Small intestine (tissue), 7 donors: ENCODE measurements around the gene CCR6. TPM values are rescaled to one million over a fixed set of nuclear protein-coding genes. Genes with fewer than 3 reads are reported as not detected.
"Not testable (repeated sequence)": the region's sequence is repeated elsewhere in the genome, so short reads cannot be mapped to it uniquely, and the experiment has no call there.

ENCODE experiments used
- DNase-seq, 2 donors: peaks; one replicate each; pipeline versions ENCODE4 v3.0.0 to v3.0.0-alpha.2; 2013
- FAIRE-seq: peaks from 2 replicates; lab custom pipeline; 2012; peaks lifted over from hg19 to GRCh38; lab: Jason Lieb, UNC
- H3K27ac ChIP-seq, 3 donors: one replicate each; pipeline ENCODE4 v1.5.1; 2013; ENCODE audit warnings: low read length in 2 of 3, mild to moderate bottlenecking in 2 of 3, control low read depth in 1 of 3, inconsistent platforms in 1 of 3, low read depth in 1 of 3, moderate library complexity in 1 of 3
- H3K27me3 ChIP-seq, 3 donors: one replicate each; pipeline ENCODE4 v1.6.1; 2013; ENCODE audit warnings: low read length in 3 of 3, inconsistent platforms in 1 of 3; ENCODE audit not compliant: control insufficient read depth in 3 of 3, insufficient read depth in 3 of 3
- H3K36me3 ChIP-seq, 3 donors: one replicate each; pipeline ENCODE4 v1.6.1; 2013; ENCODE audit warnings: low read length in 3 of 3, inconsistent platforms in 1 of 3, low read depth in 1 of 3, mild to moderate bottlenecking in 1 of 3, moderate library complexity in 1 of 3; ENCODE audit not compliant: control insufficient read depth in 3 of 3, insufficient read depth in 2 of 3
- H3K4me1 ChIP-seq, 3 donors: one replicate each; pipeline ENCODE4 v1.6.1; 2013; ENCODE audit warnings: low read length in 2 of 3, inconsistent platforms in 1 of 3, low read depth in 1 of 3, mild to moderate bottlenecking in 1 of 3, moderate library complexity in 1 of 3; ENCODE audit not compliant: control insufficient read depth in 3 of 3, insufficient read depth in 2 of 3
- H3K4me3 ChIP-seq, 3 donors: one replicate each; pipeline ENCODE4 v1.5.1; 2013; ENCODE audit warnings: low read length in 3 of 3, control low read depth in 1 of 3, inconsistent platforms in 1 of 3, low read depth in 1 of 3, mild to moderate bottlenecking in 1 of 3, moderate library complexity in 1 of 3
- H3K9me3 ChIP-seq, 2 donors: one replicate each; pipeline ENCODE4 v1.6.1; 2013; ENCODE audit warnings: low read depth in 1 of 2, low read length in 1 of 2; ENCODE audit not compliant: control insufficient read depth in 2 of 2, insufficient read depth in 1 of 2
- WGBS, 3 donors: extraction: QIAGEN DNeasy Blood & Tissue Kit; methylation state at CpG; one replicate each; pipeline ENCODE4 v1.1.7; 2013; 5-methylcytosine and 5-hydroxymethylcytosine counted together
- polyA plus RNA-seq, 4 donors: library from polyadenylated mRNA; stranded (reverse) in 3 of 4; unstranded in 1 of 4; fragments of 200-250 nt in 3 of 4; fragments of 120-200 nt in 1 of 4; gene quantifications; one replicate each; pipeline versions ENCODE4 v1.2.1 to v1.2.3, GENCODE V29; 2013
- donor health status: healthy with polysubstance abuse.
- donor health status: control.
- donor health status: control.
- donor health status: Bipolar disorder and iron deficiency.
- donor health status: healthy.

Gene CCR6
- polyA plus RNA-seq, 4 donors: 0.54 to 5.8 (median 1.1) TPM

DNA sequence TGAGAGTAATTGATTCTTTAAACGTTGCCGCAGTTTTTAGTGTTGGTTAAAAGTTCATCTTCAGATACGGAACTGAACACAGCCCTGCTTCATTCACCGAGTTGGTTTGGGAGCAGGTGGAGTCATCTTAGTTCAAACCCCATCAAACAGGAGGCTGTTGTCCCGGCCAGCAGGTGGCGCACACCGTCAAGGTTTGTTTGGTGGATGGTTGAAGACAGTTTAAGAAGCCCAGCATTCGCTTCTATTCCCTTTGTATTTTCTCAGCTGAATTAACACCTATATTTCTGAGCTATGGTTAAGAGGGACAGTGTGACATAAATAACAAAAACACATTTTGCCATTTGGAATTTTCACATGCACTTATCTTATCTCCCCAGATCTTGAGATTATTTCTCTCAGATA lies 60.0 kb downstream of the CCR6 start:
- not testable (repeated sequence) for H3K4me1 ChIP-seq, H3K36me3 ChIP-seq, DNase-seq, H3K4me3 ChIP-seq, H3K9me3 ChIP-seq, H3K27ac ChIP-seq, H3K27me3 ChIP-seq
- 0 to 5% (median 2%) methylated on average over 4 of the region's 8 CpGs for WGBS, 3 donors
- peak; percentile 84 for FAIRE-seq

DNA sequence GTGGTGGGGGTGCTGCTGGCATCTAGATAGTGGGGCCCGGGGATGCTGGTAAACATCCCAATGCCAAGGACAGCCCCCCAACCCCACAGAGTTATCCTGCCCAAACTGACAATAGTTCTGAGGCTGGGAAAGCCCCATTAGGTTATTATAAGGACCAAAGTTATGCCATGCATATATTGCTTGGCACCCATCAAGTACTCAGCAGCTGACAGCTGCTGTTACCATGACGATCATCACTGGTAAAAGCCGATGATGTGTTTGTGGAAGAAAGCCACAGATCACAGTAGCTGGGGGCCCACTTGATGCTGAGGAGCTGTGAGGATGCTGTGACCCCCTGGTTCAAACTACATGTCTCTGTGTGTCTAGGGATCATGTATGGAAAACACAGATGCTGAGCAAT lies 62.2 kb downstream of the CCR6 start:
- not testable (repeated sequence) for H3K36me3 ChIP-seq, H3K9me3 ChIP-seq, FAIRE-seq, H3K4me3 ChIP-seq, H3K27me3 ChIP-seq, H3K4me1 ChIP-seq, H3K27ac ChIP-seq, DNase-seq
- 34 to 68% (median 41%) methylated on average over 3 of the region's 3 CpGs for WGBS, 3 donors

- H3K27ac ChIP-seq, H3K4me1 ChIP-seq, DNase-seq, FAIRE-seq, H3K36me3 ChIP-seq, H3K27me3 ChIP-seq, H3K9me3 ChIP-seq, H3K4me3 ChIP-seq: not testable (repeated sequence)
- 71 to 74% (median 72%) methylated on average over 8 to 9 of the region's 9 CpGs for WGBS, 3 donors
Observed at GRCh38 chr6:167187275-167187674, 64.4 kb downstream of the CCR6 start.

Other genes starting within 250 kb of the CCR6 start
- gene RNASET2, start 166.5 kb upstream of the CCR6 start, polyA plus RNA-seq: 10 to 100 TPM; 25.7 to 78.5 (median 41.6) TPM
- gene CEP43, start 123.7 kb upstream of the CCR6 start, polyA plus RNA-seq: 10 to 100 TPM in 3 of 4 donors, 1 to 10 TPM in 1; 8.4 to 37.9 (median 18.3) TPM
- gene GPR31, start 34.9 kb downstream of the CCR6 start, polyA plus RNA-seq: under 1 TPM in 1 of 4 donors, not detected in 3; 0.35 TPM
- 10 to 100 TPM in 2 of 4 donors, 1 to 10 TPM in 2; 2.7 to 33.8 (median 18.0) TPM for gene UNC93A, start 168.2 kb downstream of the CCR6 start, polyA plus RNA-seq
- 1 to 10 TPM in 1 of 4 donors, not detected in 3; 1.6 TPM for gene TTLL2, start 202.0 kb downstream of the CCR6 start, polyA plus RNA-seq